Activated gamma-delta T cell (primary cell): ENCODE results near the gene ANO7.

ENCODE experiments used
- DNase-seq: peaks from one replicate; lab custom pipeline; 2025; lab: John Stamatoyannopoulos, UW

ANO7 gene

GRCh38 chr2:241228081-241228859 lies 39.8 kb downstream of the ANO7 start:
- DNase-seq = no peak

GRCh38 chr2:241228860-241229516 lies 40.5 kb downstream of the ANO7 start:
- no peak for DNase-seq

- no peak for DNase-seq
Observed at GRCh38 chr2:241229563-241230401, 41.3 kb downstream of the ANO7 start.

- no peak for DNase-seq
Observed at GRCh38 chr2:241230435-241230834, 42.0 kb downstream of the ANO7 start.

GRCh38 chr2:241232736-241233575 lies 44.5 kb downstream of the ANO7 start:
- DNase-seq = no peak

- no peak for DNase-seq
Observed at GRCh38 chr2:241234066-241234790, 45.8 kb downstream of the ANO7 start.

GRCh38 chr2:241234962-241235740 lies 46.7 kb downstream of the ANO7 start:
- DNase-seq = no peak

- DNase-seq = no peak
Observed at GRCh38 chr2:241235859-241236593, 47.5 kb downstream of the ANO7 start.

GRCh38 chr2:241237047-241237446 lies 48.6 kb downstream of the ANO7 start:
- no peak for DNase-seq

GRCh38 chr2:241237949-241238371 lies 49.5 kb downstream of the ANO7 start:
- no peak for DNase-seq

GRCh38 chr2:241238693-241239198 lies 50.3 kb downstream of the ANO7 start:
- no peak for DNase-seq

- no peak for DNase-seq
Observed at GRCh38 chr2:241239552-241240202, 51.2 kb downstream of the ANO7 start.

GRCh38 chr2:241240320-241241004 lies 52.0 kb downstream of the ANO7 start:
- no peak for DNase-seq

- DNase-seq = no peak
Observed at GRCh38 chr2:241241669-241242068, 53.2 kb downstream of the ANO7 start.

- DNase-seq = no peak
Observed at GRCh38 chr2:241242306-241242705, 53.8 kb downstream of the ANO7 start.

- DNase-seq = no peak
Observed at GRCh38 chr2:241244368-241244767, 55.9 kb downstream of the ANO7 start.

- DNase-seq = no peak
Observed at GRCh38 chr2:241248289-241248688, 59.8 kb downstream of the ANO7 start.

- no peak for DNase-seq
Observed at GRCh38 chr2:241248897-241249296, 60.4 kb downstream of the ANO7 start.
